ENCODE results near the gene EVPL.
A peak's percentile ranks its signal among the peaks of the same experiment; 100 is the strongest.

Gene EVPL

GRCh38 chr17:76054112-76054476 is 27.0 kb upstream of the EVPL start:
- Mint-ChIP-seq H3K27me3 (ENCODE audit: low read depth) (no peaks in the 10 kb centered on the region), H3K36me3 (ENCODE audit: low read depth) (peaks cover 63% of the 10 kb centered on the region), H3K27ac (peak overlapping the region in 2 of 3 experiments; percentile 71 to 83), H3K4me3 (no peak overlapping the region), H3K4me1 (peaks cover 13% of the 10 kb centered on the region), H3K9me3 (no peaks in the 10 kb centered on the region)
- TF ChIP-seq, protein P1, sequence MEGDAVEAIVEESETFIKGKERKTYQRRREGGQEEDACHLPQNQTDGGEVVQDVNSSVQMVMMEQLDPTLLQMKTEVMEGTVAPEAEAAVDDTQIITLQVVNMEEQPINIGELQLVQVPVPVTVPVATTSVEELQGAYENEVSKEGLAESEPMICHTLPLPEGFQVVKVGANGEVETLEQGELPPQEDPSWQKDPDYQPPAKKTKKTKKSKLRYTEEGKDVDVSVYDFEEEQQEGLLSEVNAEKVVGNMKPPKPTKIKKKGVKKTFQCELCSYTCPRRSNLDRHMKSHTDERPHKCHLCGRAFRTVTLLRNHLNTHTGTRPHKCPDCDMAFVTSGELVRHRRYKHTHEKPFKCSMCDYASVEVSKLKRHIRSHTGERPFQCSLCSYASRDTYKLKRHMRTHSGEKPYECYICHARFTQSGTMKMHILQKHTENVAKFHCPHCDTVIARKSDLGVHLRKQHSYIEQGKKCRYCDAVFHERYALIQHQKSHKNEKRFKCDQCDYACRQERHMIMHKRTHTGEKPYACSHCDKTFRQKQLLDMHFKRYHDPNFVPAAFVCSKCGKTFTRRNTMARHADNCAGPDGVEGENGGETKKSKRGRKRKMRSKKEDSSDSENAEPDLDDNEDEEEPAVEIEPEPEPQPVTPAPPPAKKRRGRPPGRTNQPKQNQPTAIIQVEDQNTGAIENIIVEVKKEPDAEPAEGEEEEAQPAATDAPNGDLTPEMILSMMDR (IDR thresholded peaks at IDR 0.05; ENCODE audit: unreplicated experiment in 3 of 3), result no peak

DNA sequence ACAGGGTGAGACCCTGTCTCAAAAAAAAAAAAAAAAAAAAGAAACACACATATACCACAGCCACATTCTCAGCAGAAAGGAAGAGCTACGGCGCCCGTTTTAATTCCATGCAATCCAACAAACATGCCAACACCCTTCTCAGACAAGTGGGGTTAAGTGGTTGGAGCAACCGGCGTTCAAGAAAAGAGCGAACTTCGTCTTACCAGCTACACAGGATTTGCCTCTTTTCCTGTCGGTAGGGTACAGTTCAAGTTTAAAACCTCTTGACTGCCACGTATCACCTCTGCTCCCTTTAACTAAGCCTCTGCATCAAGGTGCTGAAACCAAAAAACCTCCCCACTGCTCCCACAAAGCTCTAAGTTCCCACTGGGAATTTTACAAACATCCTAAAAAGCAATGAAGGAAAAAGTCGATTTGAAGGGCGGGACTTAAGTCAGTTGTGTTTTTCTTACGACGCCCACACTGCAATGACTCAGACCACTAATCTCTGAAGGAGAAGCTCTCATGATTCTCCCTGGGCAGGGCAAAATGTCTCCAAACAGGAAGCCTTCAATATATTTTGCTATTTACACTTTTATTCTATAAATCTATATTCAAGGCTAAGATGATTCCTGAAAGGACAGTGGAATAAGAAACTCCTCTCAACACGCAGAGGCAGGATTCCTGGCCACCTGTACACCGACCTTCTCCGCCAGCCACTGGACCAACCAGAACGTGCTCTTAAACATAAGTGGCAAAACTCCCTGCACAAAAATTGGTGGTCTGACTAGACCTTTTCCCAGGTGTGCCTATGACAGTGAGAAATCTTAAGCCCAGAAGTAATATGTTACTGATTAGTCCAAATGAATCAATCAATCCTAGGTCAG is 26.4 kb upstream of the EVPL start:
- Mint-ChIP-seq H3K4me1 (peaks cover 13% of the 10 kb centered on the region), H3K27me3 (ENCODE audit: low read depth) (no peaks in the 10 kb centered on the region), H3K36me3 (ENCODE audit: low read depth) (peaks cover 63% of the 10 kb centered on the region), H3K9me3 (no peaks in the 10 kb centered on the region), H3K27ac (peak overlapping the region; percentile 40 to 83 (median 71)), H3K4me3 (no peak overlapping the region)
- TF ChIP-seq, protein P1 (IDR thresholded peaks at IDR 0.05; ENCODE audit: unreplicated experiment in 3 of 3), result no peak

GRCh38 chr17:76051561-76051960 is 24.5 kb upstream of the EVPL start:
- Mint-ChIP-seq H3K9me3 (no peaks in the 10 kb centered on the region), H3K4me1 (peaks cover 13% of the 10 kb centered on the region), H3K36me3 (ENCODE audit: low read depth) (peaks cover 60% of the 10 kb centered on the region), H3K27ac (peak overlapping the region; percentile 76 to 92 (median 80)), H3K4me3 (peak overlapping the region in 2 of 3 experiments; percentile 19 to 31), H3K27me3 (ENCODE audit: low read depth) (no peaks in the 10 kb centered on the region)
- TF ChIP-seq, protein P1 (IDR thresholded peaks at IDR 0.05; ENCODE audit: unreplicated experiment in 3 of 3), result no peak

DNA sequence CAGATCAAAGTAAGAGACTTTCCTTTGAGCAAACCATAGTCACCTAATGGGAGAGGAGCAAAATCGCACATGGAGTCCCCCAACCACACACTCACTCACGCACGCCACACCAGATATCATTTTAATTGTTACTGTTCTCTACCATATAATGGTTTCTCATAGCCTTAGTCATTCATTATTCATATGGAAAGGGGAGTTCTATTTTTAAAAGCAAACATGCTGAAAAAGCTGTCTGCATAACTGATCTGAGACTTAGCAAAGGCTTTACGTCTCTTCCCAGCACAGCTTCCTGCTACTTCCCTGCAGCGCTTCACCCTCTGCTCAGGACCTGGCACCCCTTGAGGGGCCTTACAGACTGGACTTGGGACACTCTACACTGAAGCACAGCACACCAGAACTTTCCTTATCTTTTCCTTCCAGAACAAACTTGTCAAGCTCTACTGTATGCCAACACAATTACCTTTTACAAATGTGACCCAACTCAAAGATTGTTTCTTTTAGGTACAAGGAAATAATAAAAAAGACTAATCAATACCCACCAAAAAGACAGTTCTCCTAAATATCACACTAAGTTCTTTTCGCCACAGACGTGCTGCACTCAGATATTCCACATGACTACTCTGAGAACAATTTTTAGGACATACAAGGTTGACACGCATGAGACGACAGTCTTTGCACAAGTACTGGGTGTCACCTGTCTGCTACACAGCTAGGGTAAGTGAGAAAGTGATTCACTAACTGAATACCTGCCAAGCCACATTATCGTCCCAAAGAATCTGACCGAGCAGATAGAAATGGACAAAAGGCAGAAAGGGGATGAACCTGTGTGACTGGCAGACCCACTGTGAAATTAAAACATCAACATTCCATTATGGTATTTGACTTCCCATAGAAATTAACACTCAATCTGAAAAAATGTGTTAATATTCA is 23.7 kb upstream of the EVPL start:
- Mint-ChIP-seq H3K27ac (peak overlapping the region; percentile 66 to 92 (median 80)), H3K9me3 (no peaks in the 10 kb centered on the region), H3K4me1 (peaks cover 13% of the 10 kb centered on the region), H3K36me3 (ENCODE audit: low read depth) (peaks cover 61% of the 10 kb centered on the region), H3K4me3 (no peak overlapping the region), H3K27me3 (ENCODE audit: low read depth) (no peaks in the 10 kb centered on the region)
- TF ChIP-seq, protein P1 (IDR thresholded peaks at IDR 0.05; ENCODE audit: unreplicated experiment in 3 of 3), result no peak

DNA sequence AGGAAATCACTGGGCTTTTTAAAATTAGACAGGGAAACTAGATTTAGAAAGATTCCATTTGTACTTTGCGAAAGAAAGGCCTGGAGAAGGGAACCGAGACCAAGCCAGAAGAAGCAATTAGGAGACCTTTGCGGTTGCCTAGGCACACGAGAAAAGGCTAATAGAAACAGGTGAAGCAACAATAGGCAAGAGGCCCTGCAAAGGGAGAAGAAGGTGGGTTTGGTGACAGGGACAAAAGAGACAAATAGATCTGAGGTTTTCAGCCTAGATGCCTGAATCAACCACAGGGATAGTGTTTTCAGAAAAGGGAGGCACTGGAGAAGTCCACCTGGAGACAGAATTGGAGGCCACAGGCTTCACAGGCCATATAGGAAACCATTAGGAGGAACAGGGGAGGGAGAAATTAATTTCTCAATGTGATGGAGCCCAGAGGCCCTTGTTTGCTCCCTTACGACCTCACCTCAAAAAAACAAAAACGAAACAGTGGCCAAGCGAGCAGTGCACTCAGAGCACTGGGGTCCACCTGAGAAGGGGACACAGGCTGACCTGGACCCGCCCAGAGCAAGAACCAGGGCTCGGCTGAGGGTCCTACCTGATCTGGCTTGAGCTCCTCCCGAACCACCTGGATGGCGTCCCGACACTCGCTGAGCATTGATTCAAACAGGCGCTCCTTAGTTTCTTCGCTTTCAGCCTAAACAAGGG is 22.9 kb upstream of the EVPL start:
- no peaks in the 10 kb centered on the region for H3K27me3 Mint-ChIP-seq (ENCODE audit: low read depth)
- H3K9me3 Mint-ChIP-seq, result no peaks in the 10 kb centered on the region
- no peak overlapping the region for H3K4me3 Mint-ChIP-seq
- peak overlapping the region; percentile 66 to 92 (median 80) for H3K27ac Mint-ChIP-seq
- TF ChIP-seq, protein P1 (IDR thresholded peaks at IDR 0.05; ENCODE audit: unreplicated experiment in 3 of 3), result no peak
- peaks cover 13% of the 10 kb centered on the region for H3K4me1 Mint-ChIP-seq
- H3K36me3 Mint-ChIP-seq (ENCODE audit: low read depth), result peaks cover 68% of the 10 kb centered on the region
